HG03280 (cell line): ENCODE results near the gene KCNK7.

Source experiments
- ATAC-seq: cut with Tn5 transposase; IDR thresholded peaks from one replicate; pipeline ENCODE4 v1.9.1; 2021; ENCODE audit warnings: mild to moderate bottlenecking, moderate library complexity; ENCODE audit not compliant: unreplicated experiment

The KCNK7 gene

GRCh38 chr11:65558930-65559509, 36.6 kb downstream of the KCNK7 start:
- no peak for ATAC-seq

- no peak for ATAC-seq
These were observed 37.3 kb downstream of the KCNK7 start, which contains the start of gene LTBP3 for GRCh38 chr11:65558002-65558929. LTBP3 (minus strand) TSS chr11:65558359; CDS start chr11:65557959, 400 bp downstream.

- no peak for ATAC-seq
These were observed 38.2 kb downstream of the KCNK7 start for GRCh38 chr11:65557280-65558001.

- no peak for ATAC-seq
These were observed 38.9 kb downstream of the KCNK7 start for GRCh38 chr11:65556470-65557279.

- no peak for ATAC-seq
These were observed 39.8 kb downstream of the KCNK7 start for GRCh38 chr11:65555693-65556231.

GRCh38 chr11:65554842-65555430, 40.7 kb downstream of the KCNK7 start:
- no peak for ATAC-seq

- no peak for ATAC-seq
These were observed 41.4 kb downstream of the KCNK7 start for GRCh38 chr11:65554057-65554818.

GRCh38 chr11:65553301-65554001, 42.1 kb downstream of the KCNK7 start:
- no peak for ATAC-seq

- ATAC-seq: no peak
These were observed 43.1 kb downstream of the KCNK7 start for GRCh38 chr11:65552388-65552951.

- no peak for ATAC-seq
These were observed 43.8 kb downstream of the KCNK7 start for GRCh38 chr11:65551572-65552387.

- no peak for ATAC-seq
These were observed 46.5 kb downstream of the KCNK7 start for GRCh38 chr11:65549096-65549495.

- ATAC-seq: no peak
These were observed 47.2 kb downstream of the KCNK7 start for GRCh38 chr11:65548395-65548794.

- ATAC-seq: no peak
These were observed 48.0 kb downstream of the KCNK7 start for GRCh38 chr11:65547446-65548125.

- peak; percentile 67 for ATAC-seq
These were observed 49.2 kb downstream of the KCNK7 start for GRCh38 chr11:65546217-65546958.

GRCh38 chr11:65545853-65546216, 49.8 kb downstream of the KCNK7 start:
- ATAC-seq: no peak
